ENCODE measurements around the gene TBC1D3E. TPM values are rescaled to one million over a fixed set of nuclear protein-coding genes. Genes with fewer than 3 reads are reported as not detected.
"Not testable (repeated sequence)": the region's sequence is repeated elsewhere in the genome, so short reads cannot be mapped to it uniquely, and the experiment has no call there.

Gene TBC1D3E
- polyA plus RNA-seq (2013, experiment 1 of 4) = not detected
- polyA plus RNA-seq (2013, experiment 2 of 4) = not detected
- polyA plus RNA-seq (2013, experiment 3 of 4) = not detected
- not detected for polyA plus RNA-seq (2013, experiment 4 of 4)

- not testable (repeated sequence) for H3K4me1 ChIP-seq (ENCODE audit: control insufficient read depth, insufficient read depth, low read length); H3K9me3 ChIP-seq (ENCODE audit: control insufficient read depth, low read length); H3K27me3 ChIP-seq (ENCODE audit: control insufficient read depth, insufficient read depth, low read length, poor library complexity, severe bottlenecking); H3K36me3 ChIP-seq (ENCODE audit: control insufficient read depth, insufficient read depth, low read length); H3K4me3 ChIP-seq (ENCODE audit: insufficient read depth, low read depth, low read length); H3K27ac ChIP-seq (ENCODE audit: insufficient read depth, low read depth, low read length, poor library complexity, severe bottlenecking)
- whole genome bisulfite sequencing, 2 experiments = no CpG with 5 or more reads among the region's 9 CpGs
These were observed at the start of gene TBC1D3E for GRCh38 chr17:38127651-38128050. Gene TBC1D3E (plus strand): TSS chr17:38127951. CDS start chr17:38129496, 1,545 bp downstream.

GRCh38 chr17:38087344-38087743 is 40.4 kb upstream of the TBC1D3E start:
- not testable (repeated sequence) for H3K4me3 ChIP-seq (ENCODE audit: insufficient read depth, low read depth, low read length); H3K27ac ChIP-seq (ENCODE audit: insufficient read depth, low read depth, low read length, poor library complexity, severe bottlenecking); H3K27me3 ChIP-seq (ENCODE audit: control insufficient read depth, insufficient read depth, low read length, poor library complexity, severe bottlenecking); H3K4me1 ChIP-seq (ENCODE audit: control insufficient read depth, insufficient read depth, low read length); H3K36me3 ChIP-seq (ENCODE audit: control insufficient read depth, insufficient read depth, low read length); H3K9me3 ChIP-seq (ENCODE audit: control insufficient read depth, low read length)
- WGBS, 2 experiments = no CpG with 5 or more reads among the region's 1 CpG

- WGBS, 2 experiments = 96 to 97% methylated on average over 6 to 8 of the region's 10 CpGs
- not testable (repeated sequence) for H3K9me3 ChIP-seq (ENCODE audit: control insufficient read depth, low read length); H3K27me3 ChIP-seq (ENCODE audit: control insufficient read depth, insufficient read depth, low read length, poor library complexity, severe bottlenecking); H3K36me3 ChIP-seq (ENCODE audit: control insufficient read depth, insufficient read depth, low read length); H3K4me1 ChIP-seq (ENCODE audit: control insufficient read depth, insufficient read depth, low read length); H3K27ac ChIP-seq (ENCODE audit: insufficient read depth, low read depth, low read length, poor library complexity, severe bottlenecking); H3K4me3 ChIP-seq (ENCODE audit: insufficient read depth, low read depth, low read length)
These were observed 39.6 kb upstream of the TBC1D3E start for GRCh38 chr17:38088120-38088519.

GRCh38 chr17:38094059-38094694 is 33.6 kb upstream of the TBC1D3E start:
- H3K27me3 ChIP-seq (ENCODE audit: control insufficient read depth, insufficient read depth, low read length, poor library complexity, severe bottlenecking); H3K36me3 ChIP-seq (ENCODE audit: control insufficient read depth, insufficient read depth, low read length): not testable (repeated sequence)

GRCh38 chr17:38099262-38099661 is 28.5 kb upstream of the TBC1D3E start:
- not testable (repeated sequence) for H3K4me3 ChIP-seq (ENCODE audit: insufficient read depth, low read depth, low read length); H3K27me3 ChIP-seq (ENCODE audit: control insufficient read depth, insufficient read depth, low read length, poor library complexity, severe bottlenecking); H3K9me3 ChIP-seq (ENCODE audit: control insufficient read depth, low read length); H3K27ac ChIP-seq (ENCODE audit: insufficient read depth, low read depth, low read length, poor library complexity, severe bottlenecking); H3K36me3 ChIP-seq (ENCODE audit: control insufficient read depth, insufficient read depth, low read length); H3K4me1 ChIP-seq (ENCODE audit: control insufficient read depth, insufficient read depth, low read length)
- no CpG with 5 or more reads among the region's 1 CpG for WGBS, 2 experiments

More at GRCh38 chr17:38094059-38094694, 33.6 kb upstream of the TBC1D3E start:
- no CpG with 5 or more reads among the region's 2 CpGs for WGBS, 2 experiments
- not testable (repeated sequence) for H3K4me1 ChIP-seq (ENCODE audit: control insufficient read depth, insufficient read depth, low read length); H3K27ac ChIP-seq (ENCODE audit: insufficient read depth, low read depth, low read length, poor library complexity, severe bottlenecking); H3K4me3 ChIP-seq (ENCODE audit: insufficient read depth, low read depth, low read length); H3K9me3 ChIP-seq (ENCODE audit: control insufficient read depth, low read length)

- not testable (repeated sequence) for H3K36me3 ChIP-seq (ENCODE audit: control insufficient read depth, insufficient read depth, low read length); H3K27ac ChIP-seq (ENCODE audit: insufficient read depth, low read depth, low read length, poor library complexity, severe bottlenecking); H3K4me3 ChIP-seq (ENCODE audit: insufficient read depth, low read depth, low read length); H3K27me3 ChIP-seq (ENCODE audit: control insufficient read depth, insufficient read depth, low read length, poor library complexity, severe bottlenecking); H3K4me1 ChIP-seq (ENCODE audit: control insufficient read depth, insufficient read depth, low read length); H3K9me3 ChIP-seq (ENCODE audit: control insufficient read depth, low read length)
- no CpG with 5 or more reads among the region's 1 CpG for WGBS, 2 experiments
These were observed 7.9 kb upstream of the TBC1D3E start for GRCh38 chr17:38119829-38120228.

- not testable (repeated sequence) for H3K27me3 ChIP-seq (ENCODE audit: control insufficient read depth, insufficient read depth, low read length, poor library complexity, severe bottlenecking); H3K9me3 ChIP-seq (ENCODE audit: control insufficient read depth, low read length); H3K36me3 ChIP-seq (ENCODE audit: control insufficient read depth, insufficient read depth, low read length); H3K27ac ChIP-seq (ENCODE audit: insufficient read depth, low read depth, low read length, poor library complexity, severe bottlenecking); H3K4me1 ChIP-seq (ENCODE audit: control insufficient read depth, insufficient read depth, low read length); H3K4me3 ChIP-seq (ENCODE audit: insufficient read depth, low read depth, low read length)
- 89 to 94% methylated on average over 5 to 7 of the region's 16 CpGs for WGBS, 2 experiments
These were observed 7.1 kb downstream of the TBC1D3E start for GRCh38 chr17:38134860-38135259.

Measured in ectodermal cell (in vitro differentiated cells).